Activated B cell treated with CpG ODN at 0.5 μM for 24 hours (primary cell): Measurements from ENCODE around the gene AGAP1. TPM values are rescaled to one million over a fixed set of nuclear protein-coding genes. Genes with fewer than 3 reads are reported as not detected.

Experiments used
- ATAC-seq: fragments of 200-7000 bp; cut with Tn5 transposase; one replicate; pipeline ENCODE4 v1.10.0; 2021; ENCODE audit warnings: low read depth, mild to moderate bottlenecking, moderate library complexity
- CTCF ChIA-PET: fragments of 350-600 bp; sonication (Branson Sonifier 250); formaldehyde crosslinking; loops from one replicate; lab custom pipeline; 2021; ENCODE audit warnings: antibody characterized with exemption; lab: Charles Lee
- POLR2A ChIA-PET: fragments of 350-600 bp; sonication (Branson Sonifier 250); formaldehyde crosslinking; loops from one replicate; lab custom pipeline; 2021; ENCODE audit warnings: antibody characterized with exemption; lab: Charles Lee
- DNase-seq: peaks from one replicate; pipeline ENCODE4 v3.0.0; 2022
- H3K27ac Mint-ChIP-seq: one replicate; pipeline ENCODE4 v1.8.0; 2020; ENCODE audit warnings: mixed read lengths
- H3K27me3 Mint-ChIP-seq: one replicate; pipeline ENCODE4 v1.8.0; 2021; ENCODE audit warnings: mixed read lengths
- H3K36me3 Mint-ChIP-seq: one replicate; pipeline ENCODE4 v1.8.0; 2021; ENCODE audit warnings: low read depth, mixed read lengths
- H3K4me1 Mint-ChIP-seq: one replicate; pipeline ENCODE4 v1.8.0; 2021; ENCODE audit warnings: mixed read lengths
- H3K4me3 Mint-ChIP-seq: one replicate; pipeline ENCODE4 v1.8.0; 2020; ENCODE audit warnings: mild to moderate bottlenecking, mixed read lengths
- H3K9me3 Mint-ChIP-seq: one replicate; pipeline ENCODE4 v1.8.0; 2020; ENCODE audit warnings: mixed read lengths
- intact Hi-C: fragments of 100-400 bp; cut with micrococcal nuclease; formaldehyde crosslinking; loops from one replicate; pipeline ENCODE4 v1.15.1; 2024
- total RNA-seq: library from RNA; stranded (reverse); gene quantifications from 2 replicates; pipeline ENCODE4 v1.2.3, GENCODE V29; 2022
- TF ChIP-seq, protein P1 (sequence below): fragments of 200-600 bp; IDR thresholded peaks from one replicate; pipeline ENCODE4 v1.8.0; 2022; ENCODE audit warnings: antibody characterized with exemption, mild to moderate bottlenecking

AGAP1 gene
- total RNA-seq, 1 donor from 2014 or later = not detected

DNA sequence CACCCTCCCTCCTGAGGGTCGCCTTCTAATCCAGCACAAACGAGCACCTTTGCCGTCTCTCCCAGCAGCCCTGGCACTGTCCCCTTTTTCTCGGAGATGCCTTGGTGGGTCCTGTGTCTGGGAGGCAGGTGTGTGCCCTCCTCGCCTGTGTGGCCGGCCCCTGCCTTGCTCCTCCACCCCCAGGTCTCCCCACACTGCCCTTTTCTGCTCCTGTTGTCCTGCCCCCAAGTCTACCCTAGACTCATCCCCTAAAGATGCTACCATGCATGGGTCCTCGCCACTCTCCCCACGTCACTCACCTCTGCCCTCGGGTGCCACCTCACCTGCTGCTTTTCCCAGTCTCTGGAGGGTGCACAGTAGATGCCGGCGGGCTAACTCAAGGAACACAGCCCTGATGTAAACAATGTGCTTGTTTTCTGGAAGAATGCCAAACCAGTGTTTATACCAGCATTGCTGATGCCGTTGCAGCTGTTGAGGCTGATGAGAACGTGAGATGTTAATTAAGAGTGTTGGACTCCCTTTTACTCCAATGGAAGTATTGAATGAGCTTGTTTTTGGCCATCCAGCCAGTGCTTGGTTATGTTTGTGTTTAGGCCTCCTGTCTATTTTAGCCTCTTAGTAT is 223.1 kb downstream of the AGAP1 start:
- intact Hi-C loops = no loop called here
- Mint-ChIP-seq H3K36me3 (no peaks in the 10 kb centered on the region), H3K27ac (no peak overlapping the region), H3K9me3 (no peaks in the 10 kb centered on the region), H3K4me3 (no peak overlapping the region), H3K27me3 (peaks cover 2% of the 10 kb centered on the region), H3K4me1 (no peaks in the 10 kb centered on the region)
- TF ChIP-seq, protein P1, sequence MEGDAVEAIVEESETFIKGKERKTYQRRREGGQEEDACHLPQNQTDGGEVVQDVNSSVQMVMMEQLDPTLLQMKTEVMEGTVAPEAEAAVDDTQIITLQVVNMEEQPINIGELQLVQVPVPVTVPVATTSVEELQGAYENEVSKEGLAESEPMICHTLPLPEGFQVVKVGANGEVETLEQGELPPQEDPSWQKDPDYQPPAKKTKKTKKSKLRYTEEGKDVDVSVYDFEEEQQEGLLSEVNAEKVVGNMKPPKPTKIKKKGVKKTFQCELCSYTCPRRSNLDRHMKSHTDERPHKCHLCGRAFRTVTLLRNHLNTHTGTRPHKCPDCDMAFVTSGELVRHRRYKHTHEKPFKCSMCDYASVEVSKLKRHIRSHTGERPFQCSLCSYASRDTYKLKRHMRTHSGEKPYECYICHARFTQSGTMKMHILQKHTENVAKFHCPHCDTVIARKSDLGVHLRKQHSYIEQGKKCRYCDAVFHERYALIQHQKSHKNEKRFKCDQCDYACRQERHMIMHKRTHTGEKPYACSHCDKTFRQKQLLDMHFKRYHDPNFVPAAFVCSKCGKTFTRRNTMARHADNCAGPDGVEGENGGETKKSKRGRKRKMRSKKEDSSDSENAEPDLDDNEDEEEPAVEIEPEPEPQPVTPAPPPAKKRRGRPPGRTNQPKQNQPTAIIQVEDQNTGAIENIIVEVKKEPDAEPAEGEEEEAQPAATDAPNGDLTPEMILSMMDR = no peak
- ATAC-seq = no peak
- no peak for DNase-seq
- CTCF ChIA-PET = no interaction called here
- POLR2A ChIA-PET = no interaction called here

DNA sequence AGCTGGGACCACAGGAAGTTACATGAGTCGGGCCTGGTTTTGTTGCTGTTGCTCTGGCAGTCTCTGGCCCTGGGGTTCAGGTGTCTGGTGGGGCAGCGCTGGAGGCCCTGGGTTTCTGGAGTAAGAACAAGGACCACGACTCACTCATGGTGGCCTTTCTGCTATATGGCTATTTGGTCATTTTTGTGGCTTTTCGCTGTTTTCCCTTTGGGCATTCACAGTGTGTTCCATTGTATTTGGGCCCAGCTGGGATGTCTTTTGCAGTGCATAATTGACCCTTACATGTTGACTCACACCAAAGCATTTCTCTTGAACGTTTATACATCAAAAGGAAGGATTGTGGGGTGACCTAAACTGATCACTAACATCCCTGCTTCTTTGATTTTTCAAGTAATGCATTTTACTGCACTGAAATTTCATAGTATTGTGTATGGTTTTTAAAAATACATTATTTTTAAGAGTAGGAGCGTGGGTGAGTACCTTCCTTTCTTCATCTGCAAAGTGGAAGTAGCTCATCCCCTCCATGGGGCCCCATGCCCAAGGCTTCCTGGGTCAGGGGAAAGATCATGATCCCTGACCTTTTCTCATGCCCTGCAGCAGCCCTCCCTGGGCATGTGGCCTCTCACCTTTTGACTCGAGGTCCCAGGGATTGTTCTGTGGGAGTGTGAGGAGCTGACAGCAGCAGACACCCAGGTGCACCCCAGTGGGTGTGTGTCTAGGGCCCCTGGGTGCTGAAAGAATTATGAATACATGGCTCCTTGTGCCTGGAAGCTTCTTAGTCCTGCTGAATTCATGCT is 225.5 kb downstream of the AGAP1 start:
- CTCF ChIA-PET = no interaction called here
- intact Hi-C loops = no loop called here
- Mint-ChIP-seq H3K27ac (no peak overlapping the region), H3K9me3 (no peaks in the 10 kb centered on the region), H3K4me3 (no peak overlapping the region), H3K27me3 (peaks cover 2% of the 10 kb centered on the region), H3K4me1 (no peaks in the 10 kb centered on the region), H3K36me3 (no peaks in the 10 kb centered on the region)
- POLR2A ChIA-PET = no interaction called here
- ATAC-seq (no peak), DNase-seq (no peak)
- TF ChIP-seq, protein P1 = no peak

DNA sequence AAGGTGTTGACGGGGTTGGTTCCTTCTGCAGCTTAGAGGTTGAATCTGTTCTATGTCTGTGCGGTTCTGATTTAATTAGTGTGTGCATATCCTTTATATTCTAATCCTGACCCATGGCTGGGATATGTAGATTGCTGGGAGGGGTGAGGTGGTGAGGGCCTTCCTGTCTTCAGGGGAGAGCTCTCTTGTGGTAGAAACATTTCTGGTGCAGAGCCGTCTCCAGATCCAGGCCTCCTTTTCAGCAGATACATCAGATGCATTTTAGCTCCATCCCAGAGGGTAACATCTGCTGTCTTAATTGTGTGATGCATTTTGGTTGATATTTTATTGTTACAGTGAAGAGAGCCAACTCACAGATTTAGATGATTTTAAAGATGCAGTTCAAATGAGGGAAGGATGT is 227.8 kb downstream of the AGAP1 start:
- no peaks in the 10 kb centered on the region for H3K4me1 Mint-ChIP-seq

DNA sequence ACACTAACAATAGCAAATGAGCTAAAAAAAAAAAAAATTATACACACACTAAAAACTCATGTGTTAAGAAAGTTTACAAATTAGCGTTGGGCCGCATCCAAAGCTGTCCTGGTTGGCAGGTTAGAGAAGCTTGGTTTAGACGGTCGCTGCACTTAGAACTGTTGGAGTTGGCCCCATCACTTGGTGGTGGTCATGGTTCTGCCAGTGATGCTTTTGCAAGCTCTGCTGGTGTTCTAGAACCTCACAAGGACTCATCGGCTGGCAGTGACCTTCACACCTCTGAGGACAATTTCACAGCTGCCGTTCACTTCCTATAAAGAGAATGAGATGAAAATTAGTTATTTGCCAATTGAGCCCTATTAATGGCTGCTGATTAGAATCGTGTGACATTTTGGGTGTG is 229.0 kb downstream of the AGAP1 start:
- Mint-ChIP-seq H3K36me3 (no peaks in the 10 kb centered on the region), H3K4me3 (no peak overlapping the region), H3K9me3 (no peaks in the 10 kb centered on the region), H3K27me3 (no peaks in the 10 kb centered on the region), H3K27ac (no peak overlapping the region), H3K4me1 (no peaks in the 10 kb centered on the region)
- ChIA-PET POLR2A (no interaction called here), CTCF (no interaction called here)
- no peak for ATAC-seq
- TF ChIP-seq, protein P1 = no peak
- DNase-seq = no peak
- intact Hi-C loops = no loop called here

More for the DNA sequence above, 227.8 kb downstream of the AGAP1 start:
- no peak for DNase-seq
- TF ChIP-seq, protein P1 = no peak
- no peak for ATAC-seq
- Mint-ChIP-seq H3K9me3 (no peaks in the 10 kb centered on the region), H3K36me3 (no peaks in the 10 kb centered on the region), H3K27ac (no peak overlapping the region), H3K4me3 (no peak overlapping the region), H3K27me3 (no peaks in the 10 kb centered on the region)
- ChIA-PET POLR2A (no interaction called here), CTCF (no interaction called here)
- intact Hi-C loops = no loop called here

DNA sequence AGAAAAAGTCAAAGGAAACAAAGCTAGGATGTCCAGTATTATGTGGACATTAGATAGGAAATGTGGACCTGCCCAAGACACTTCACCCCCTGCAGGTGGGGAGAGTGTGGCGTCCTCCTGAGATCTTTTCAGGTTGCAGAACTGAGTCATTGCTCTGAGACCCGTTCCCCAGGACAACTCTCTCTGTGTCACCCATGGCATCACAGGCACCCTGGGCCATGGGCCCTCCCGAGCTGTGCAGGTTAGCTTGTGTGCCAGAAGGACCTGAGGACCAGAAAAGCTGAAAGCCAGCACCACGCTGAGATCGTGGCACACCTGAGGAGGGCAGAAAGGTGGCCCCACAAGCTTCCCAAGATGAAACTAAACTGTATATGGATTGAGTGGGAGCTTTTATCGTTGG is 229.5 kb downstream of the AGAP1 start:
- Mint-ChIP-seq H3K27ac (no peak overlapping the region), H3K36me3 (no peaks in the 10 kb centered on the region), H3K4me3 (no peak overlapping the region), H3K9me3 (no peaks in the 10 kb centered on the region), H3K4me1 (no peaks in the 10 kb centered on the region), H3K27me3 (no peaks in the 10 kb centered on the region)
- DNase-seq = no peak
- ATAC-seq = no peak
- intact Hi-C loops = no loop called here
- POLR2A ChIA-PET = no interaction called here
- CTCF ChIA-PET = no interaction called here
- TF ChIP-seq, protein P1 = no peak
